Fibroblast of lung (primary cell): ENCODE results near the gene LDLRAD4.

Source experiments
- EZH2 ChIP-seq: IDR thresholded peaks from 2 replicates; pipeline ENCODE4 v1.5.1; 2012; ENCODE audit warnings: low read length, control low read depth, mild to moderate bottlenecking; ENCODE audit errors: missing control alignments
- TF ChIP-seq, protein P1 (sequence below), 2 donors: IDR thresholded peaks in 1 of 2; conservative IDR thresholded peaks in 1 of 2; 1 replicate in 1 of 2; 2 replicates in 1 of 2; pipeline ENCODE4 v1.5.1; 2011 to 2012; ENCODE audit warnings: low read length in 2 of 2, control low read depth in 1 of 2, inconsistent platforms in 1 of 2, low read depth in 1 of 2, mild to moderate bottlenecking in 1 of 2

DNA sequence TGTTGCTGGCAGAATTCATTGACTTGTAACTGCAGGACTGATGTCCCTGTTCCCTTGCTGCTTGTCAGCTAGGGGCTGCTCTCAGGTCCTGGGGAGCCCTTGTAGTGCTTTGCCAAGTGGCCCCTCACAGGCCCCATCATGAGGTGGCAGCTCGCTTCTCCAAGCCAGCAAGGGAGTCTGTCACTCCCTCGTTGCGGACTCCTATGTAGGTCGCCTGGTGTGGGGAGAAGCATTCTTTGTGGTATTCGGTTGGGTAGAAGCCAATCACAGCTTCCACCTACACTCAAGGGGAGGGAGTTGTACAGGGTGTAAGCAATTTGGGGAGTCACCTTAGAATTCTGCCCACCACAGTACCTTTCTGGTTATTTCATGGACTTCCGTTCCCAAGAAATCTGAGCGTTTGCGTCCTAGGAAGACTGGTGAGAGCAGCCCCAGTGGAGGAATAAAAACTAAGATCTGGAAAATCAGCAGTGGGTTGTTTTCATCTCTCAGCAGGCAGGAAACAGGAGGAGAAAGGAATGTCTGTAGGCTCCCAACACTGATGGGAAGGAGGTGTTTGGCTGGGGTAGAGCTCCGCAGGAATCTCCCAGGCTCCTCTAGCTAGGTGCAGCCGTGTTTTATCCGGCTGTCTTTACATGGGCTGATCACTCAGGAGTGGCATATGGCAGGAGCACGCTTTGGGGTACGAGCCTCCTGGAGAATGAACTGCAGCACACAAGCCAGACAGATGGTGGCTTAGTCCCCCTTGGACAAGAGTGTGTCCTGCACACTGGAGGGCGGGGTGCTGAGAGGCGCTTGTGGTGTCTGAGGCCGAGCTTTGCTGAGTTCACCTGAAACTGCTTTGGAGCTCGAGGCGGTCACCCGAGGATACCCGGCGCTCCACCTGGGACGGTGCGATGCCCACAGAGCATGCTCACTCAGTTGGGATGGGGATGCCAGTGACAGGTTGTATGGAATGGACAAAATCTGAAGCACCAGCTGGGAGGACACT lies 58.3 kb downstream of the LDLRAD4 start:
- TF ChIP-seq, protein P1, sequence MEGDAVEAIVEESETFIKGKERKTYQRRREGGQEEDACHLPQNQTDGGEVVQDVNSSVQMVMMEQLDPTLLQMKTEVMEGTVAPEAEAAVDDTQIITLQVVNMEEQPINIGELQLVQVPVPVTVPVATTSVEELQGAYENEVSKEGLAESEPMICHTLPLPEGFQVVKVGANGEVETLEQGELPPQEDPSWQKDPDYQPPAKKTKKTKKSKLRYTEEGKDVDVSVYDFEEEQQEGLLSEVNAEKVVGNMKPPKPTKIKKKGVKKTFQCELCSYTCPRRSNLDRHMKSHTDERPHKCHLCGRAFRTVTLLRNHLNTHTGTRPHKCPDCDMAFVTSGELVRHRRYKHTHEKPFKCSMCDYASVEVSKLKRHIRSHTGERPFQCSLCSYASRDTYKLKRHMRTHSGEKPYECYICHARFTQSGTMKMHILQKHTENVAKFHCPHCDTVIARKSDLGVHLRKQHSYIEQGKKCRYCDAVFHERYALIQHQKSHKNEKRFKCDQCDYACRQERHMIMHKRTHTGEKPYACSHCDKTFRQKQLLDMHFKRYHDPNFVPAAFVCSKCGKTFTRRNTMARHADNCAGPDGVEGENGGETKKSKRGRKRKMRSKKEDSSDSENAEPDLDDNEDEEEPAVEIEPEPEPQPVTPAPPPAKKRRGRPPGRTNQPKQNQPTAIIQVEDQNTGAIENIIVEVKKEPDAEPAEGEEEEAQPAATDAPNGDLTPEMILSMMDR (conservative IDR thresholded peaks at IDR 0.05 in 1 of 2, IDR thresholded peaks at IDR 0.05 in 1 of 2; ENCODE audit: low read depth in 1 of 2, low read length in 2 of 2) = no peak
- no peak for TF ChIP-seq EZH2
